Astrocyte (in vitro differentiated cells and primary cell): ENCODE results near the gene POU2F1. TPM values are rescaled to one million over a fixed set of nuclear protein-coding genes. Genes with fewer than 3 reads are reported as not detected.

Experiments
- DNase-seq: peaks from one replicate; pipeline ENCODE4 v3.0.0-alpha.2; 2010; ENCODE audit warnings: low read depth
- FAIRE-seq: peaks from 2 replicates; lab custom pipeline; 2011; peaks lifted over from hg19 to GRCh38; lab: Jason Lieb, UNC
- H2AFZ ChIP-seq: 2 replicates; pipeline ENCODE4 v1.6.0; 2012; ENCODE audit warnings: low read depth, low read length, inconsistent platforms
- H3K27ac ChIP-seq: 2 replicates; pipeline ENCODE4 v1.5.1; 2011; ENCODE audit warnings: low read depth, low read length, inconsistent platforms
- H3K27me3 ChIP-seq: 2 replicates; pipeline ENCODE4 v1.6.0; 2011; ENCODE audit warnings: low read length, inconsistent platforms; ENCODE audit not compliant: insufficient read depth
- H3K36me3 ChIP-seq: 2 replicates; pipeline ENCODE4 v1.5.1; 2011; ENCODE audit warnings: low read length, inconsistent platforms; ENCODE audit not compliant: insufficient read depth
- H3K4me1 ChIP-seq: 2 replicates; pipeline ENCODE4 v1.5.1; 2011; ENCODE audit warnings: low read length, inconsistent platforms; ENCODE audit not compliant: insufficient read depth
- H3K4me2 ChIP-seq: 2 replicates; pipeline ENCODE4 v1.6.0; 2012; ENCODE audit warnings: low read length, inconsistent platforms
- H3K4me3 ChIP-seq: 2 replicates; pipeline ENCODE4 v1.5.1; 2011; ENCODE audit warnings: low read depth, mild to moderate bottlenecking, low read length, inconsistent platforms; ENCODE audit not compliant: insufficient read depth
- H3K79me2 ChIP-seq: 2 replicates; pipeline ENCODE4 v1.6.0; 2012; ENCODE audit warnings: mild to moderate bottlenecking, low read length, inconsistent platforms; ENCODE audit not compliant: insufficient read depth
- H3K9ac ChIP-seq: 2 replicates; pipeline ENCODE4 v1.6.0; 2012; ENCODE audit warnings: mild to moderate bottlenecking, low read length, inconsistent platforms
- H3K9me3 ChIP-seq: 2 replicates; pipeline ENCODE4 v1.5.1; 2012; ENCODE audit warnings: low read depth, mild to moderate bottlenecking, low read length, inconsistent platforms; ENCODE audit not compliant: insufficient read depth
- H4K20me1 ChIP-seq: 2 replicates; pipeline ENCODE4 v1.6.0; 2012; ENCODE audit warnings: low read length, inconsistent platforms; ENCODE audit not compliant: insufficient read depth
- H3K27ac Mint-ChIP-seq: one replicate; pipeline ENCODE4 v1.8.0; 2021; ENCODE audit warnings: mild to moderate bottlenecking, mixed read lengths; ENCODE audit not compliant: unreplicated experiment
- H3K27me3 Mint-ChIP-seq: one replicate; pipeline ENCODE4 v1.8.0; 2021; ENCODE audit warnings: low read depth, mixed read lengths; ENCODE audit not compliant: unreplicated experiment
- H3K36me3 Mint-ChIP-seq: one replicate; pipeline ENCODE4 v1.8.0; 2021; ENCODE audit warnings: low read depth, mixed read lengths; ENCODE audit not compliant: unreplicated experiment
- H3K4me1 Mint-ChIP-seq: one replicate; pipeline ENCODE4 v1.8.0; 2021; ENCODE audit warnings: low read depth, mixed read lengths; ENCODE audit not compliant: unreplicated experiment
- H3K4me3 Mint-ChIP-seq: one replicate; pipeline ENCODE4 v1.8.0; 2021; ENCODE audit warnings: mild to moderate bottlenecking, moderate library complexity, mixed read lengths; ENCODE audit not compliant: unreplicated experiment
- H3K9me3 Mint-ChIP-seq: one replicate; pipeline ENCODE4 v1.8.0; 2021; ENCODE audit warnings: mild to moderate bottlenecking, mixed read lengths; ENCODE audit not compliant: unreplicated experiment
- CTCF ChIP-seq: IDR thresholded peaks from 2 replicates; pipeline ENCODE4 v1.5.1; 2011; ENCODE audit warnings: low read depth, mild to moderate bottlenecking, inconsistent platforms, low read length, moderate library complexity; ENCODE audit not compliant: insufficient read depth
- EZH2 ChIP-seq: IDR thresholded peaks from 2 replicates; pipeline ENCODE4 v1.6.1; 2012; ENCODE audit warnings: mild to moderate bottlenecking, low read length, inconsistent platforms; ENCODE audit not compliant: insufficient read depth
- total RNA-seq: library from RNA; stranded (reverse); gene quantifications from 2 replicates; pipeline ENCODE4 v1.2.1, GENCODE V29; 2021

Gene POU2F1
- total RNA-seq, 1 donor from 2014 or later = 21.7 TPM

- FAIRE-seq (no peak), DNase-seq (no peak)
- no peak overlapping the region for H3K4me3 ChIP-seq
- no peaks in the 10 kb centered on the region for H3K9me3 ChIP-seq
- H2AFZ ChIP-seq = no peak overlapping the region
- peaks cover 12% of the 10 kb centered on the region for H3K36me3 ChIP-seq
- H3K27ac ChIP-seq = no peak overlapping the region
- Mint-ChIP-seq H3K4me1 (no peaks in the 10 kb centered on the region), H3K9me3 (peaks cover 2% of the 10 kb centered on the region), H3K36me3 (peaks cover 8% of the 10 kb centered on the region), H3K4me3 (no peak overlapping the region), H3K27ac (no peak overlapping the region), H3K27me3 (no peaks in the 10 kb centered on the region)
- no peaks in the 10 kb centered on the region for H3K4me1 ChIP-seq
- H3K27me3 ChIP-seq = no peaks in the 10 kb centered on the region
- no peak overlapping the region for H3K9ac ChIP-seq
- no peaks in the 10 kb centered on the region for H3K79me2 ChIP-seq
- no peak for TF ChIP-seq EZH2
- no peak for TF ChIP-seq CTCF
- H4K20me1 ChIP-seq = no peaks in the 10 kb centered on the region
- no peak overlapping the region for H3K4me2 ChIP-seq
Measured at GRCh38 chr1:167388976-167389375, 168.3 kb downstream of the POU2F1 start.

GRCh38 chr1:167392200-167392696 is 171.6 kb downstream of the POU2F1 start:
- peaks cover 2% of the 10 kb centered on the region for H3K9me3 Mint-ChIP-seq
- Histone ChIP-seq H3K4me3 (no peak overlapping the region), H3K9ac (no peak overlapping the region), H3K9me3 (no peaks in the 10 kb centered on the region), H3K27ac (no peak overlapping the region), H3K36me3 (peaks cover 8% of the 10 kb centered on the region), H3K27me3 (no peaks in the 10 kb centered on the region), H2AFZ (no peak overlapping the region), H4K20me1 (no peaks in the 10 kb centered on the region), H3K4me2 (no peak overlapping the region), H3K79me2 (no peaks in the 10 kb centered on the region), H3K4me1 (no peaks in the 10 kb centered on the region)
- no peak overlapping the region for H3K27ac Mint-ChIP-seq
- H3K4me3 Mint-ChIP-seq = no peak overlapping the region
- peaks cover 4% of the 10 kb centered on the region for H3K36me3 Mint-ChIP-seq
- no peaks in the 10 kb centered on the region for H3K27me3 Mint-ChIP-seq
- DNase-seq (no peak), FAIRE-seq (no peak)
- TF ChIP-seq EZH2 = no peak
- TF ChIP-seq CTCF = no peak
- H3K4me1 Mint-ChIP-seq = no peaks in the 10 kb centered on the region

GRCh38 chr1:167400359-167400953 is 179.8 kb downstream of the POU2F1 start:
- H3K79me2 ChIP-seq = no peaks in the 10 kb centered on the region
- H2AFZ ChIP-seq = no peak overlapping the region
- no peak overlapping the region for H3K4me3 ChIP-seq
- H3K4me3 Mint-ChIP-seq = no peak overlapping the region
- no peak overlapping the region for H3K27ac ChIP-seq
- H3K4me2 ChIP-seq = no peak overlapping the region
- no peak overlapping the region for H3K9ac ChIP-seq
- no peaks in the 10 kb centered on the region for H3K9me3 Mint-ChIP-seq
- TF ChIP-seq CTCF (no peak), EZH2 (no peak)
- no peaks in the 10 kb centered on the region for H3K4me1 ChIP-seq
- no peaks in the 10 kb centered on the region for H3K27me3 Mint-ChIP-seq
- H4K20me1 ChIP-seq = no peaks in the 10 kb centered on the region
- no peaks in the 10 kb centered on the region for H3K4me1 Mint-ChIP-seq
- H3K27me3 ChIP-seq = no peaks in the 10 kb centered on the region
- no peaks in the 10 kb centered on the region for H3K36me3 ChIP-seq
- H3K27ac Mint-ChIP-seq = no peak overlapping the region
- H3K36me3 Mint-ChIP-seq = peaks cover 4% of the 10 kb centered on the region
- no peaks in the 10 kb centered on the region for H3K9me3 ChIP-seq
- DNase-seq = no peak
- FAIRE-seq = no peak
